ENCODE data around the gene SMPD2. TPM values are rescaled to one million over a fixed set of nuclear protein-coding genes. Genes with fewer than 3 reads are reported as not detected.

Gene SMPD2
- total and polyA plus RNA-seq, 9 of the 15 experiments (the other 6 are each of a cell fraction or from before 2014, with no cell fraction given), result 0.13 to 21.8 (median 18.3) TPM

DNA sequence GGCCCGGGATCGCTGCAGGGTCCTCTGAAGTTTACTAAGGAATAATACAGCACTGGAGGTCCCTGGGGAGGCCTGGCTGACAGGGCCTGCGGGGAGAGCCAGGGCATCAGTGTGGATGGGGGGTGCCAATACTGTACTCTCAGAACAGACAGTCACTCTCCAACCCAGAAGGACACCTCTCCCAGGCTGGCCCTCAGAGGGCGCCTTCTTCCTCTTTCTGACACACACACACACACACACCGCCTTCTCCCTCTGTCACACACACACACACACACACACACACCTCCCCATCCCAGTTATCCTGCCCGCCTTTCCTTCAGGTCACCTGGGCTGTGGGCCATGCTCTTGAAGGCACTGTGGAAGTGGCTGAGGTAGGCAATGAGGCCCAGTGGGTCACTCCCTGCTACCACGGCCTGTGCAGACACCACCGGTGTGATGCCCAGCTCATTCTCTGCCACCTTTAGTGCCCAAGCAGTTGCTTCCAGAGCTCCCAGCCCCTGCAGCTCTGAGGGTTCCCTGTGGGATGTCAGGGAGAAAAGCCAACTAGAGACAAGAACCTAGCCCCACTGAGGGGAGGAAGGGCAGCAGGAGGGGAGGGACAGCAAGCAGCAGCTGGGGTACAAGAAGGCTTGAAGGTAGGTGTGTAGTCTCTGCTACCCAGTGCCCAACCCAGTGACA lies 7.5 kb downstream of the SMPD2 start (continued):
- TF ChIP-seq, protein P1, sequence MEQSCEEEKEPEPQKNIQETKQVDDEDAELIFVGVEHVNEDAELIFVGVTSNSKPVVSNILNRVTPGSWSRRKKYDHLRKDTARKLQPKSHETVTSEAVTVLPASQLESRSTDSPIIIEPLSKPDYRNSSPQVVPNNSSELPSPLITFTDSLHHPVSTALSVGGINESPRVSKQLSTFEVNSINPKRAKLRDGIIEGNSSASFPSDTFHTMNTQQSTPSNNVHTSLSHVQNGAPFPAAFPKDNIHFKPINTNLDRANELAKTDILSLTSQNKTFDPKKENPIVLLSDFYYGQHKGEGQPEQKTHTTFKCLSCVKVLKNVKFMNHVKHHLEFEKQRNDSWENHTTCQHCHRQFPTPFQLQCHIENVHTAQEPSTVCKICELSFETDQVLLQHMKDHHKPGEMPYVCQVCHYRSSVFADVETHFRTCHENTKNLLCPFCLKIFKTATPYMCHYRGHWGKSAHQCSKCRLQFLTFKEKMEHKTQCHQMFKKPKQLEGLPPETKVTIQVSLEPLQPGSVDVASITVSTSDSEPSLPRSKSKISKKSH (CRISPR knock-in tag; IDR thresholded peaks at IDR 0.05), result no peak
- peak; percentile 13 for TF ChIP-seq POLR2B (IDR thresholded peaks at IDR 0.05; ENCODE audit: low read depth, partially characterized antibody)
- 0 out of 2 replicates have a peak, but pooled peaks have one; percentile 12 for TF ChIP-seq RBFOX2 (IDR thresholded peaks at IDR 0.05; ENCODE audit: low read depth, low read length)
- TF ChIP-seq, protein P2, sequence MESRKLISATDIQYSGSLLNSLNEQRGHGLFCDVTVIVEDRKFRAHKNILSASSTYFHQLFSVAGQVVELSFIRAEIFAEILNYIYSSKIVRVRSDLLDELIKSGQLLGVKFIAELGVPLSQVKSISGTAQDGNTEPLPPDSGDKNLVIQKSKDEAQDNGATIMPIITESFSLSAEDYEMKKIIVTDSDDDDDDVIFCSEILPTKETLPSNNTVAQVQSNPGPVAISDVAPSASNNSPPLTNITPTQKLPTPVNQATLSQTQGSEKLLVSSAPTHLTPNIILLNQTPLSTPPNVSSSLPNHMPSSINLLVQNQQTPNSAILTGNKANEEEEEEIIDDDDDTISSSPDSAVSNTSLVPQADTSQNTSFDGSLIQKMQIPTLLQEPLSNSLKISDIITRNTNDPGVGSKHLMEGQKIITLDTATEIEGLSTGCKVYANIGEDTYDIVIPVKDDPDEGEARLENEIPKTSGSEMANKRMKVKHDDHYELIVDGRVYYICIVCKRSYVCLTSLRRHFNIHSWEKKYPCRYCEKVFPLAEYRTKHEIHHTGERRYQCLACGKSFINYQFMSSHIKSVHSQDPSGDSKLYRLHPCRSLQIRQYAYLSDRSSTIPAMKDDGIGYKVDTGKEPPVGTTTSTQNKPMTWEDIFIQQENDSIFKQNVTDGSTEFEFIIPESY (CRISPR knock-in tag; IDR thresholded peaks at IDR 0.05), result peak; percentile 44; the same call in 1 of the 2 replicates
- no peak for TF ChIP-seq SRSF3 (IDR thresholded peaks at IDR 0.05; ENCODE audit: insufficient read depth, low read length)
- no peak for TF ChIP-seq TARDBP (IDR thresholded peaks at IDR 0.05)
- peak; percentile 88 for TF ChIP-seq ZFP36 (IDR thresholded peaks at IDR 0.05; ENCODE audit: low read depth, low read length, partially characterized antibody)
- TF ChIP-seq POLR2AphosphoS2 (IDR thresholded peaks at IDR 0.05; ENCODE audit: low read length), result 0 out of 2 replicates have a peak, but pooled peaks have one; percentile 22
- TF ChIP-seq PHTF2 (CRISPR knock-in tag; IDR thresholded peaks at IDR 0.05), result no peak
